ENCODE results near the gene ZGPAT.

The ZGPAT gene

GRCh38 chr20:63744574-63745423 is 37.0 kb downstream of the ZGPAT start:
- DNase-seq (ENCODE audit: low read depth, low spot score), result no peak

- DNase-seq (ENCODE audit: low read depth, low spot score), result no peak
Measured at GRCh38 chr20:63745424-63745805, 37.6 kb downstream of the ZGPAT start.

- DNase-seq (ENCODE audit: low read depth, low spot score), result no peak
Measured at GRCh38 chr20:63745961-63746731, 38.3 kb downstream of the ZGPAT start.

GRCh38 chr20:63746751-63747315 is 39.0 kb downstream of the ZGPAT start:
- no peak for DNase-seq (ENCODE audit: low read depth, low spot score)

- DNase-seq (ENCODE audit: low read depth, low spot score), result no peak
Measured at GRCh38 chr20:63747622-63748069, 39.8 kb downstream of the ZGPAT start.

- DNase-seq (ENCODE audit: low read depth, low spot score), result no peak
Measured at GRCh38 chr20:63748070-63748933, 40.5 kb downstream of the ZGPAT start.

- DNase-seq (ENCODE audit: low read depth, low spot score), result no peak
Measured at GRCh38 chr20:63748934-63749270, 41.1 kb downstream of the ZGPAT start.

- no peak for DNase-seq (ENCODE audit: low read depth, low spot score)
Measured at GRCh38 chr20:63749597-63750508, 42.0 kb downstream of the ZGPAT start.

GRCh38 chr20:63750807-63751470 is 43.1 kb downstream of the ZGPAT start:
- DNase-seq (ENCODE audit: low read depth, low spot score), result no peak

GRCh38 chr20:63751471-63752271 is 43.8 kb downstream of the ZGPAT start:
- DNase-seq (ENCODE audit: low read depth, low spot score), result no peak

- no peak for DNase-seq (ENCODE audit: low read depth, low spot score)
Measured at GRCh38 chr20:63752411-63753101, 44.7 kb downstream of the ZGPAT start.

- DNase-seq (ENCODE audit: low read depth, low spot score), result no peak
Measured at GRCh38 chr20:63753381-63753780, 45.5 kb downstream of the ZGPAT start.

- DNase-seq (ENCODE audit: low read depth, low spot score), result no peak
Measured at GRCh38 chr20:63754008-63754407, 46.2 kb downstream of the ZGPAT start.

- DNase-seq (ENCODE audit: low read depth, low spot score), result no peak
Measured at GRCh38 chr20:63755933-63756647, 48.3 kb downstream of the ZGPAT start.

GRCh38 chr20:63756648-63756991 is 48.8 kb downstream of the ZGPAT start:
- no peak for DNase-seq (ENCODE audit: low read depth, low spot score)

- no peak for DNase-seq (ENCODE audit: low read depth, low spot score)
Measured at GRCh38 chr20:63758152-63758551, 50.3 kb downstream of the ZGPAT start.

GRCh38 chr20:63759377-63759901 is 51.6 kb downstream of the ZGPAT start:
- no peak for DNase-seq (ENCODE audit: low read depth, low spot score)
